ENCODE results near the gene FAM222B. TPM values are rescaled to one million over a fixed set of nuclear protein-coding genes. Genes with fewer than 3 reads are reported as not detected.

Gene FAM222B
- total and polyA plus RNA-seq, 3 experiments from 2014 or later = 19.3 to 21.5 (median 20.6) TPM

DNA sequence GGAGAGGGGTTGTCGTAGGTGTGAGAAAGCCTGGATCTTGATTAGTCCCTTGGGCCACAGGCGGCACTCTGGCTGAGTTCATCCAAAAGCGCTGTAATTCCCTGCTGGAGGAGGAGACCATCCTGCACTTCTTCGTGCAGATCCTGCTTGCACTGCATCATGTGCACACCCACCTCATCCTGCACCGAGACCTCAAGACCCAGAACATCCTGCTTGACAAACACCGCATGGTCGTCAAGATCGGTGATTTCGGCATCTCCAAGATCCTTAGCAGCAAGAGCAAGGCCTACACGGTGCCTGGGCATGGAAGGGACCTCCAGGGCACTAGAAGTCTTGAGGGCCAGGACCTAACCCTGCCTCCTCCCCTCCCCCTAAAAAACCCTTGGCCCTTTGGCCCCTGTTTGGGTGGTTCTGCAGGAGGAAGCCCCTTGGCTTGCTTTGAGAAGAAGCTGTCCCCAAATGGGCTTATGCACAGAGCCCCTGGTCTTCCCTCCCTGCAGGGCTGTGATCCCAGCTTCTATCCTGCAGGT is 107.8 kb downstream of the FAM222B start:
- Histone ChIP-seq H3K27me3 (ENCODE audit: insufficient read depth, low read length, poor library complexity, severe bottlenecking) (no peaks in the 10 kb centered on the region), H3K36me3 (ENCODE audit: insufficient read depth, low read length) (no peaks in the 10 kb centered on the region), H3K27ac (ENCODE audit: low read depth, low read length) (peak overlapping the region; percentile 48), H3K4me3 (ENCODE audit: low read length) (no peak overlapping the region), H3K4me1 (ENCODE audit: insufficient read depth, low read length) (peaks cover 15% of the 10 kb centered on the region), H3K9me3 (ENCODE audit: low read length) (no peaks in the 10 kb centered on the region)
- H3K27ac Mint-ChIP-seq = peak overlapping the region in 1 of 8 donors; percentile 39
- DNase-seq = no peak
- CTCF ChIA-PET = interaction anchor here (1.4 to 1.8 kb wide), 3 partner anchors 8 to 29 kb away, joined by 4 to 9 read pairs (median 6); partner anchors contain the start of gene TLCD1
- H3K4me3 Mint-ChIP-seq = no peak overlapping the region
- H3K27me3 Mint-ChIP-seq = no peaks in the 10 kb centered on the region
- POLR2A ChIA-PET = no interaction called here
- no peaks in the 10 kb centered on the region for H3K9me3 Mint-ChIP-seq
- H3K36me3 Mint-ChIP-seq = peaks cover 0 to 2% (median 2%) of the 10 kb centered on the region in 3 donors
- H3K4me1 Mint-ChIP-seq = peaks cover 9 to 14% (median 12%) of the 10 kb centered on the region in 3 donors

DNA sequence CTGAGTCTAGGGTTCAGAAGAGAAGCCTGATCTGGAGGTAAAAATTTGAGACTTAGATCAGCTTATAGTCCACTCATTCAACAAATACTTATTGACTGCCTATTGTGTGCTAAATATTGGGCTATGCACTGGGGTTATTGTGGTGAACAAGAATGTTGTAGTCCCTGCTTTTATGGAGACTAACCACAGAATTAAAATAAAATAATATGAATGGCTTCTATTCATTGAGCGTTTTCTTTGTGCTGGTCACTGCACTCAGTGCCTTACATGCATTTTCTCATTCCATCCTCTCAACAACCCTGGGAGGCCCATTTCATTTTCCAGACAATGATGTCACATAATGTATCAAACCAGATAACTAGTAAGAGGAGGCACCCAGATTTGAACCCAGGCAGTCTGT is 109.2 kb downstream of the FAM222B start:
- Histone ChIP-seq H3K36me3 (ENCODE audit: insufficient read depth, low read length) (no peaks in the 10 kb centered on the region), H3K9me3 (ENCODE audit: low read length) (no peaks in the 10 kb centered on the region), H3K27me3 (ENCODE audit: insufficient read depth, low read length, poor library complexity, severe bottlenecking) (no peaks in the 10 kb centered on the region), H3K27ac (ENCODE audit: low read depth, low read length) (no peak overlapping the region), H3K4me1 (ENCODE audit: insufficient read depth, low read length) (peaks cover 11% of the 10 kb centered on the region), H3K4me3 (ENCODE audit: low read length) (no peak overlapping the region)
- Mint-ChIP-seq H3K36me3 (peaks cover 0 to 5% (median 0%) of the 10 kb centered on the region in 3 donors), H3K4me1 (peaks cover 11 to 16% (median 11%) of the 10 kb centered on the region in 3 donors), H3K27ac (no peak overlapping the region), H3K9me3 (no peaks in the 10 kb centered on the region), H3K27me3 (no peaks in the 10 kb centered on the region), H3K4me3 (peak overlapping the region in 1 of 7 donors; percentile 9)
- no peak for DNase-seq
- ChIA-PET CTCF (interaction anchor here (0.7 kb wide), 1 partner anchor 10 kb away, joined by 3 read pairs; no protein-coding TSS in a partner anchor), POLR2A (no interaction called here)

DNA sequence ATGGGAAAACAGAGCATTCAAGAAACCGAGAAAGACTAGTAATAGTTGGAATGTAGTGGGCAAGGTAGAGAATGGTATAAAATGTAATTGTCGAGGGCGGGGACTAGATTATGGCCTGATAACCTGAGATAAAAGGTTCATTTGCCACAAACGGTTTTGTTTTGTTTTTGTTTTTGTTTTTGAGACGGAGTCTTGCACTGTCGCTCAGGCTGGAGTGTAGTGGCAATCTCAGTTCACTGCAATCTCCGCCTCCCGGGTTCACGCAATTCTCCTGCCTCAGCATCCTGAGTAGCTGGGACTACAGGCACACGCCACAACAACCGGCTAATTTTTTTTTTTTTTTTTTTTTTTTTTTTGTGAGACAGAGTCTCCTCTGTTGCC is 112.7 kb downstream of the FAM222B start:
- Mint-ChIP-seq H3K27ac (peak overlapping the region in 5 of 8 donors; percentile 6 to 49 (median 27)), H3K4me3 (peak overlapping the region in 2 of 7 donors; percentile 32 to 64)
- no peak overlapping the region for H3K27ac ChIP-seq (ENCODE audit: low read depth, low read length)

DNA sequence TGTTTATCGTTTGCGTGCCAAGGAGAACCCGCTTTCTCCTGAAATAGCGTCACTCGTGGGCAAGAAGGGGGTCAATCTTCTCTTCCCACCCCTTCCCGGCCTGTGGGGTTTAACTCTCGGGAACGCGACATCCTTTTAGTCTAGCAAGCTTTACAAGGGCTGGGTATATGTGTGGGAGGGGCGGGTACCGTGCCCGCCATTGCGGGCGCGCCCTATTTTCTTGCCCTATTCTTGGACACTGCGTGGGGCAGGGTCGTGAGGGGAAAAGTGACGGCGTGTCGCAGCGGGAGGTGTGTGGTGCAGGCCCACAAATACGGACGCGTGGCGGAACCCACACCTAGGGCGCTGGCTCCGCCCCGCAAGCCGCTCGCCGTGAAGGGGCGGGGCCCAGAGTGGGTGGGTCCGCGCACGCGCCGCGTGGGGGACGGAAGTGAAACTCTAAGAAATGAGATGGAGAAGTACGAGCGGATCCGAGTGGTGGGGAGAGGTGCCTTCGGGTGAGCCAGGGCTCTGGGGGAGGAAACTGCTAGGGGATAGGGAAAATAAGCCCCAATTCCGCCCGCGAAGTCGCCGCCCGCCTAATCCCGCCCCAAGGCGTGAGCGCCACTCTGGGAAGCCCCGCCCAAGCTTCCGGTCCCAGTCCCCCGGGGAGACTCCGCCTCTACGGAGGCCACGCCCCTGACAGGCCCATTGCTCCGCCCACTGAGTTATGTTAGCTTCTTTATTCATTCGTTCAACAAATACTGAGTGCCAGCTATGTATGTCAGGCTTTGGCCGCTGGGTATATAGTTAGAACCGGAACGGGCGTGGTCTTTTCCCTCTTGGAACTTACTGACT is 114.0 kb downstream of the FAM222B start, which contains the start of gene NEK8:
NEK8 (plus strand) TSS at position 425 of the 837 bp plus-strand sequence; CDS start at position 451, 26 bp downstream.
- Mint-ChIP-seq H3K27me3 (peaks cover 0 to 5% of the 10 kb centered on the region in 2 donors), H3K27ac (peak within 1 kb of the TSS; percentile 98 to 100 (median 100)), H3K9me3 (no peaks in the 10 kb centered on the region), H3K36me3 (peaks cover 0 to 33% (median 6%) of the 10 kb centered on the region in 3 donors), H3K4me1 (peaks cover 38 to 52% (median 38%) of the 10 kb centered on the region in 3 donors), H3K4me3 (peak within 1 kb of the TSS; percentile 94 to 99 (median 97))
- Histone ChIP-seq H3K9me3 (ENCODE audit: low read length) (no peaks in the 10 kb centered on the region), H3K36me3 (ENCODE audit: insufficient read depth, low read length) (peaks cover 7% of the 10 kb centered on the region), H3K27ac (ENCODE audit: low read depth, low read length) (peak within 1 kb of the TSS; percentile 97), H3K4me1 (ENCODE audit: insufficient read depth, low read length) (peaks cover 20% of the 10 kb centered on the region), H3K4me3 (ENCODE audit: low read length) (peak within 1 kb of the TSS; percentile 91), H3K27me3 (ENCODE audit: insufficient read depth, low read length, poor library complexity, severe bottlenecking) (no peaks in the 10 kb centered on the region)
- CTCF ChIA-PET = interaction anchor here (1.4 to 14.8 kb wide), 16 partner anchors 9 to 388 kb away, joined by 3 to 579 read pairs (median 12); partner anchors contain the start of genes DHRS13, PHF12, PROCA1 and RPL23A
- POLR2A ChIA-PET = interaction anchor here (0.5 to 4.3 kb wide), 9 partner anchors 9 to 411 kb away, joined by 4 to 128 read pairs (median 4); partner anchors contain the start of genes PHF12, RPL23A and TRAF4
- peak; percentile 95 to 98 (median 97) for DNase-seq

More for the DNA sequence above, 112.7 kb downstream of the FAM222B start:
- Histone ChIP-seq H3K4me3 (ENCODE audit: low read length) (no peak overlapping the region), H3K9me3 (ENCODE audit: low read length) (no peaks in the 10 kb centered on the region), H3K4me1 (ENCODE audit: insufficient read depth, low read length) (peaks cover 18% of the 10 kb centered on the region), H3K36me3 (ENCODE audit: insufficient read depth, low read length) (peaks cover under 1% of the 10 kb centered on the region), H3K27me3 (ENCODE audit: insufficient read depth, low read length, poor library complexity, severe bottlenecking) (no peaks in the 10 kb centered on the region)
- Mint-ChIP-seq H3K9me3 (no peaks in the 10 kb centered on the region), H3K36me3 (peaks cover 0 to 20% (median 0%) of the 10 kb centered on the region in 3 donors), H3K4me1 (peaks cover 28 to 39% (median 29%) of the 10 kb centered on the region in 3 donors), H3K27me3 (peaks cover 0 to 4% of the 10 kb centered on the region in 2 donors)
- ChIA-PET CTCF (interaction anchor here (4.1 to 14.8 kb wide), 3 partner anchors 17 to 222 kb away, joined by 72 to 579 read pairs (median 78); partner anchors contain the start of genes PHF12 and TRAF4), POLR2A (interaction anchor here (0.6 to 4.3 kb wide), 3 partner anchors 10 to 18 kb away, joined by 4 to 128 read pairs (median 26); partner anchors contain the start of genes RPL23A and TRAF4)
- no peak for DNase-seq

DNA sequence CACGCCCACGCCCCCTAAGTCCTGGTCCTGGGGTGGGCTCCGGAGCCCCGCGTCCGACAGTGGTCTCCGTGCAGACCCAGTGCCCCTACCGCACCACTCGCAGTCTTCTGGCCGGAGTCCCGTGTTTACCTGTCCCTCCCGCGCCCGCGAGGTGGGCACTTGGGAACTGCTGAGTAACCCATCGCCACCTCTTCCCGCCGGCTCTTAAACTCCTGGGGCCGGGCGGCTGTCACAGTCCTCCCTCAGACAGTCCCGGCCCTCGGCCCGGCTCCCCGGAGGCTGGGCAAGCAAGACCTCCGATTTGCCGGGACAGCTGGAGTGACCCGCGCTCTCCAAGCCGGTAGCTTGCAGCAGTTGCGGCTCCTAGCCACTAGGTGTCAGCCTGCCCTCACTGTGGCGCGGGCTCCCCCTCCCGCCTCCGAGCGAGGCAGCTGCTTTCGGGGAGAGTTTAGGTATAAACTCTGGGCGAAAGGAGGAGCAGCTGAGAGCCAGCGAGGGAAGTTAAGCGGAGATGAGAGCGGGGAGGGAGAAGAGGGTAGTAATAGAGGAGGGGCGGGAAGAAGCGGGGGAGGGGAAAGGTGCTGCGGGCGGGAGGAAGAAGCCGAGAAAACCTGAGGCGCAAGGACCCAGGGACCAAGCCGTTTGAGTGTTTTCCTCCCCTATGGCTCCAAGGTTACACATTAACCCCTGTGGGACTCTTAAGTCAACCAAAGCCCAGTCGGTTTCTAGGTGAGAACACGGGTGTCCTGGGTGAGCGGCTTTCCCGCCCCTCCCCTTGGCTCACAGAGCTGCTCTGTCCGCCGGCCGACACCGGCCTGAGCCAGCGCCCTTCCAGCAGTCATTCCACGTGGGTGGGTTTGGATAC is 115.7 kb downstream of the FAM222B start:
- ChIA-PET POLR2A (interaction anchor here (0.6 to 4.3 kb wide), 14 partner anchors 7 to 227 kb away, joined by 3 to 128 read pairs (median 4); partner anchors contain the start of genes BLTP2, PHF12, PROCA1 and RPL23A), CTCF (interaction anchor here (0.5 to 14.8 kb wide), 52 partner anchors 8 to 397 kb away, joined by 3 to 579 read pairs (median 6); partner anchors contain the start of genes BLTP2, DHRS13, FAM222B and PHF12)
- peak; percentile 83 to 92 (median 85) for DNase-seq
- H3K36me3 Mint-ChIP-seq = peaks cover 0 to 49% (median 13%) of the 10 kb centered on the region in 3 donors
- no peaks in the 10 kb centered on the region for H3K9me3 Mint-ChIP-seq
- H3K9me3 ChIP-seq (ENCODE audit: low read length) = no peaks in the 10 kb centered on the region
- H3K27me3 Mint-ChIP-seq = peaks cover 0 to 5% of the 10 kb centered on the region in 2 donors
- H3K36me3 ChIP-seq (ENCODE audit: insufficient read depth, low read length) = peaks cover 22% of the 10 kb centered on the region
- peaks cover 48 to 68% (median 50%) of the 10 kb centered on the region in 3 donors for H3K4me1 Mint-ChIP-seq
- H3K27ac ChIP-seq (ENCODE audit: low read depth, low read length) = peak overlapping the region; percentile 97
- H3K27me3 ChIP-seq (ENCODE audit: insufficient read depth, low read length, poor library complexity, severe bottlenecking) = no peaks in the 10 kb centered on the region
- peak overlapping the region; percentile 97 to 100 (median 99) for H3K27ac Mint-ChIP-seq
- peak overlapping the region; percentile 91 for H3K4me3 ChIP-seq (ENCODE audit: low read length)
- H3K4me3 Mint-ChIP-seq = peak overlapping the region; percentile 94 to 99 (median 97)
- H3K4me1 ChIP-seq (ENCODE audit: insufficient read depth, low read length) = peaks cover 29% of the 10 kb centered on the region

DNA sequence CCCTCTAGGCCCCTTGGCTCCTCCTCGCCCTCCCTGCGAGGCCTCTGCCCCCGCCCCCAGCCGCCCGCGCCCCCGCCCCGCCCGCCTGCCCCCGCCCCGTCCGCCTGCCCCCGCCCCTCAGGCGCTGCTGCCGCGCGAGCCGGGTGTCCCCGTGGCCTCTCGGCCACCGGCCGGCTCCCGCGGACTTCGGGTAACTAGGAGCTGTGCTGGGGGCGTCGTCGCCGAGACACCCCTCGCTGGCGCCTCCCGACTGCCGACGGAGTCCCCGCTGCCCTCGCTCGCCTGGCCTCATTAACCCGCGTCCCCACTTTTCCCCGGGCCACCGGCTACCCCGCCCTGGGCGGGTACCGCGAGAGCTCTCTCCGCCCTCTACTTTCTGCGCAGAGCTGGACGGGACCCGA is 116.4 kb downstream of the FAM222B start, which contains the start of gene TLCD1:
TLCD1 (minus strand) TSS at position 8 of the 401 bp plus-strand sequence. CDS start 136 bp downstream, outside the sequence.
- H3K4me1 ChIP-seq (ENCODE audit: insufficient read depth, low read length) = peaks cover 35% of the 10 kb centered on the region
- peaks cover 0 to 5% of the 10 kb centered on the region in 2 donors for H3K27me3 Mint-ChIP-seq
- H3K27ac ChIP-seq (ENCODE audit: low read depth, low read length) = peak within 1 kb of the TSS; percentile 97
- ChIA-PET CTCF (interaction anchor here (0.5 to 14.8 kb wide), 44 partner anchors 9 to 398 kb away, joined by 3 to 579 read pairs (median 6); partner anchors contain the start of genes BLTP2, DHRS13, FAM222B and PHF12), POLR2A (interaction anchor here (1.1 to 4.3 kb wide), 8 partner anchors 15 to 227 kb away, joined by 3 to 128 read pairs (median 12); partner anchors contain the start of genes BLTP2, PHF12, PROCA1 and TRAF4)
- H3K9me3 ChIP-seq (ENCODE audit: low read length) = no peaks in the 10 kb centered on the region
- H3K9me3 Mint-ChIP-seq = no peaks in the 10 kb centered on the region
- H3K27ac Mint-ChIP-seq = peak within 1 kb of the TSS; percentile 97 to 100 (median 99)
- peak; percentile 57 to 77 (median 67) for DNase-seq
- peak within 1 kb of the TSS; percentile 94 to 99 (median 97) for H3K4me3 Mint-ChIP-seq
- peaks cover 28% of the 10 kb centered on the region for H3K36me3 ChIP-seq (ENCODE audit: insufficient read depth, low read length)
- H3K4me3 ChIP-seq (ENCODE audit: low read length) = peak within 1 kb of the TSS; percentile 91
- H3K27me3 ChIP-seq (ENCODE audit: insufficient read depth, low read length, poor library complexity, severe bottlenecking) = no peaks in the 10 kb centered on the region
- peaks cover 0 to 55% (median 13%) of the 10 kb centered on the region in 3 donors for H3K36me3 Mint-ChIP-seq
- H3K4me1 Mint-ChIP-seq = peaks cover 53 to 75% (median 57%) of the 10 kb centered on the region in 3 donors

Data from CD8-positive, alpha-beta memory T cell (primary cell).